ENCODE results near the gene LAMB2. TPM values are rescaled to one million over a fixed set of nuclear protein-coding genes. Genes with fewer than 3 reads are reported as not detected.

LAMB2 gene
- total and polyA plus RNA-seq, 2 of the 8 experiments (the other 6 are each of a cell fraction or from before 2014, with no cell fraction given): 112 to 153 TPM

GRCh38 chr3:49092938-49093852 lies 39.7 kb downstream of the LAMB2 start (continued):
- TF ChIP-seq FOSL1 (IDR thresholded peaks at IDR 0.05; ENCODE audit: insufficient read depth, low read depth, low read length) (no peak), TBP (IDR thresholded peaks at IDR 0.05; ENCODE audit: low read depth, low read length) (no peak), JUND (IDR thresholded peaks at IDR 0.05; ENCODE audit: low read length) (no peak), KDM1A (IDR thresholded peaks at IDR 0.05; ENCODE audit: borderline replicate concordance, low read length) (no peak), POLR2AphosphoS5 (IDR thresholded peaks at IDR 0.05; ENCODE audit: low read depth, low read length) (no peak; the same call in 1 of the 2 replicates), RAD21 (IDR thresholded peaks at IDR 0.05 in 1 of 2, conservative IDR thresholded peaks at IDR 0.05 in 1 of 2; ENCODE audit: low read depth in 2 of 2, low read length in 2 of 2) (no peak), POLR2A (IDR thresholded peaks at IDR 0.05; ENCODE audit: control extremely low read depth in 1 of 2, low read depth in 2 of 2, low read length in 2 of 2) (peak; percentile 67 to 71), RBBP5 (IDR thresholded peaks at IDR 0.05; ENCODE audit: borderline replicate concordance, low read depth, low read length) (peak; percentile 23; the same call in 1 of the 2 replicates), CREB1 (IDR thresholded peaks at IDR 0.05) (peak; percentile 79), CBX5 (IDR thresholded peaks at IDR 0.05; ENCODE audit: low read depth, low read length) (no peak), TAF7 (optimal IDR thresholded peaks at IDR 0.05; ENCODE audit: borderline replicate concordance, low read depth, low read length) (peak; percentile 74), SIN3A (conservative IDR thresholded peaks at IDR 0.05 in 1 of 2, IDR thresholded peaks at IDR 0.05 in 1 of 2; ENCODE audit: low read depth in 1 of 2, low read length in 2 of 2) (peak in 1 of 2 experiments; percentile 78; a peak in 2 of 4 replicates), EGR1 (IDR thresholded peaks at IDR 0.05; ENCODE audit: borderline replicate concordance, low read depth, low read length) (peak; percentile 18; the same call in 1 of the 2 replicates), TEAD4 (IDR thresholded peaks at IDR 0.05; ENCODE audit: low read depth, low read length) (peak; percentile 17; the same call in 1 of the 2 replicates), CEBPB (IDR thresholded peaks at IDR 0.05; ENCODE audit: low read depth, low read length) (no peak)
